ENCODE measurements around the gene ATP6V1A. TPM values are rescaled to one million over a fixed set of nuclear protein-coding genes. Genes with fewer than 3 reads are reported as not detected.

ATP6V1A gene
- polyA plus RNA-seq: 46.3 TPM
- long read RNA-seq, donor 1, full-length matches to known transcripts: 5 of 39 reads
- long read RNA-seq, donor 1, partial matches to known transcripts: 34 of 39 reads
- long read RNA-seq, donor 1, other reads (novel, unspliced or antisense): 0 of 39 reads
- long read RNA-seq, donor 2, full-length matches to known transcripts: 6 of 6 reads
- long read RNA-seq, donor 2, partial matches to known transcripts: 0 of 6 reads
- long read RNA-seq, donor 2, other reads (novel, unspliced or antisense): 0 of 6 reads
- long read RNA-seq, donor 3: 0 reads
- long read RNA-seq, donor 4: 0 reads
- long read RNA-seq, donor 5, full-length matches to known transcripts: 2 of 2 reads
- long read RNA-seq, donor 5, partial matches to known transcripts: 0 of 2 reads
- long read RNA-seq, donor 5, other reads (novel, unspliced or antisense): 0 of 2 reads
- long read RNA-seq, donor 6, full-length matches to known transcripts: 9 of 68 reads
- long read RNA-seq, donor 6, partial matches to known transcripts: 59 of 68 reads
- long read RNA-seq, donor 6, other reads (novel, unspliced or antisense): 0 of 68 reads
- long read RNA-seq, donor 7, full-length matches to known transcripts: 8 of 8 reads
- long read RNA-seq, donor 7, partial matches to known transcripts: 0 of 8 reads
- long read RNA-seq, donor 7, other reads (novel, unspliced or antisense): 0 of 8 reads
- long read RNA-seq, donor 8, full-length matches to known transcripts: 9 of 9 reads
- long read RNA-seq, donor 8, partial matches to known transcripts: 0 of 9 reads
- long read RNA-seq, donor 8, other reads (novel, unspliced or antisense): 0 of 9 reads
- long read RNA-seq, donor 9, full-length matches to known transcripts: 8 of 8 reads
- long read RNA-seq, donor 9, partial matches to known transcripts: 0 of 8 reads
- long read RNA-seq, donor 9, other reads (novel, unspliced or antisense): 0 of 8 reads
- long read RNA-seq, donor 10, full-length matches to known transcripts: 9 of 9 reads
- long read RNA-seq, donor 10, partial matches to known transcripts: 0 of 9 reads
- long read RNA-seq, donor 10, other reads (novel, unspliced or antisense): 0 of 9 reads
- long read RNA-seq, donor 11, full-length matches to known transcripts: 3 of 8 reads
- long read RNA-seq, donor 11, partial matches to known transcripts: 5 of 8 reads
- long read RNA-seq, donor 11, other reads (novel, unspliced or antisense): 0 of 8 reads

DNA sequence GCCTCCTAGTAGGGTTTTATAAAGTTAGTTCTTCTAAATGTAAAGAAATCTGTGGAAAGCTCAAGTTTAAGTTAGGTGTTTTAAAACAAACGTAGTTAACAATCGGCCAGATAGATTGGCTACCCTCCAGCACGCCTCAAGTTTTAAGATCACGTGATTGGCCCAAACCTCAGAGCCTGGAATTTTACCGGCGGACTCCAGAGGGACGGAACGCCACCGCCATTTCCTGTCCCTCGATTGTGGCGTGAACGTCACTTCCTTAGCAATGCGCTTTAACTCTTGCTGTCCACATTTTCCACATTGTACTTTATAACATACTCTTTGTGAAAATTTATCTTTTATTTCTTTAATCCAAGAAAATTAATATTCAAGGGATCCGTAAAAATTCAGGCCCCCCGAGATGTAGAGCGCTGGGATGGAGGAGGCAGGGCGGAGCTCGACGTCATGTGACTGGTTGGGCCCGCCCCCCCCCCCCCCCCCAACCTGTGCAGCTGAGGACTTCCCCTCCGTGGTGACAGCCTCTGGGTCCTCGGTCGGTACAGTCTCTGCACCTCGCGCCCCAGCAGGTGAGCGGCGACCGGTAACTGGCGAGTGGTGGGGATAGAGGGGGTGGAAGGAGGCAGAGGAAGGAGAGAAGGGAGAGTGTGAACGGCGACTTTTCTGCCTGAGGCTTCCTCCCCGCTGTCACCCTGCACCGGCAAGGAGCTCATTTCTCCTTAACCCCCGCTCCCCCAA, at the start of gene ATP6V1A:
TSS of gene ATP6V1A (plus strand) at position 488 of the 735 bp plus-strand sequence. CDS start 31,719 bp downstream, outside the sequence.
- H3K4me1 ChIP-seq (ENCODE audit: control insufficient read depth, insufficient read depth, low read length): peaks cover 17% of the 10 kb centered on the region
- H3K4me3 ChIP-seq (ENCODE audit: low read length): peak within 1 kb of the TSS; percentile 85
- peak within 1 kb of the TSS; percentile 100 for H3K27ac ChIP-seq (ENCODE audit: low read length)
- DNase-seq: peak; percentile 91 to 95
- no peaks in the 10 kb centered on the region for H3K36me3 ChIP-seq (ENCODE audit: control insufficient read depth, insufficient read depth, low read length)
- no peaks in the 10 kb centered on the region for H3K9me3 ChIP-seq (ENCODE audit: control insufficient read depth, low read depth, low read length)
- H3K27me3 ChIP-seq (ENCODE audit: control insufficient read depth, insufficient read depth, low read length): no peaks in the 10 kb centered on the region
- WGBS (ENCODE audit: insufficient coverage, low lambda C conversion rate): 0% methylated on average over 8 of the region's 34 CpGs

DNA sequence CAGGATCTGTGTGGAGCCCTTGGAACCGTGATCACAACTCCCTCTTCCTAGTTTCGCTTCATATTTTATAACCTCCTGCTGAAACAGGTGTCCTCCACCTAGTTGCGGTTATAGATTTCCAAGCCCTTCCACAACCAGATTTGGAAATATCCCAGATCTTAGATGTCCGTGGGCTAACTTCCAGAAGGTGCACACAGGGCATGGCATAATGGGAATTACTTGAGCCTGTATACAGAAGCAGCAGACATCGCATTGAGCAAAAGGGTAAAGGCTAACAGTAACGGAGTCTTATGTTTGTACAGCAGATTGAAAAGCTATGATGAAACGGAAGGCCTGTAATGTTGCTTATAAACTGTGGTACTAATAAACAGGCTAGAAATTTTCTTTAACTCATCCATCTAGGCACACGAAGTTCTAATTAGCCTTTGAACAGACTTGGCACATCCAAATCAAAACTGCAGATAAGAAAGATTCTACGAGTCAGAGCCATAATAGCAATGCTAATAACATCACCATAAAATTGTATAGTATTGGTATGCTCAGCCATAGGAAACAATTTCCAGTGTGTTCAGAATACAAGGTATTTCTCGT, 49.2 kb upstream of the ATP6V1A start:
- peaks cover 13% of the 10 kb centered on the region for H3K4me1 ChIP-seq (ENCODE audit: control insufficient read depth, insufficient read depth, low read length)
- H3K9me3 ChIP-seq (ENCODE audit: control insufficient read depth, low read depth, low read length): no peaks in the 10 kb centered on the region
- H3K36me3 ChIP-seq (ENCODE audit: control insufficient read depth, insufficient read depth, low read length): no peaks in the 10 kb centered on the region
- peak overlapping the region; percentile 53 for H3K4me3 ChIP-seq (ENCODE audit: low read length)
- peak; percentile 17 to 83 for DNase-seq
- 0% methylated on average over 4 of the region's 10 CpGs for WGBS (ENCODE audit: insufficient coverage, low lambda C conversion rate)
- peak overlapping the region; percentile 81 for H3K27ac ChIP-seq (ENCODE audit: low read length)
- no peaks in the 10 kb centered on the region for H3K27me3 ChIP-seq (ENCODE audit: control insufficient read depth, insufficient read depth, low read length)

DNA sequence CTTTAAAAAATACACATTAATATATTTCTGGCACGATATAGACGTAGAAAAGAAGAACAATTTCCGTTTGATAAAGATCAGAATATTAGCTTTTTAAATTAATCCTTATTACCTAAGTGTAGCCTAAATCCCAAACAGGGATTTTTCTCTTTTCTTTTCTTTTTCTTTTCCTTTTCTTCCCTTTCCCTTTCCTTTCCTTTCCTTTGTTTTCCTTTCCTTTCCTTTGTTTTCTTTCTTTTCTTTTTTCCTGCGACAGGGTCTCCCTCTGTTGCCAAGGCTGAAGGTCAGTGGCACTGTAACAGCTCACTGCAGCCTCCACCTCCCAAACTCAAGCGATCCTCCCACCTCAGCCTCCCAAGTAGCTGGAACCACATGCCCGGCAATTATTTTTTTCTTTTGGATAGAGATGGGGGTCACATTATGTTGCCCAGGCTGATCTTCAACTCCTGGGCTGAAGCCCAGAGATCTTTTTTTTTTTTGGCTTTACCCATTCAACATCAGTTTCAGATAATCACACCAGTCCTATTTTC, 48.6 kb upstream of the ATP6V1A start:
- Histone ChIP-seq H3K4me1 (ENCODE audit: control insufficient read depth, insufficient read depth, low read length) (peaks cover 11% of the 10 kb centered on the region), H3K27ac (ENCODE audit: low read length) (peak overlapping the region; percentile 81), H3K4me3 (ENCODE audit: low read length) (no peak overlapping the region), H3K36me3 (ENCODE audit: control insufficient read depth, insufficient read depth, low read length) (no peaks in the 10 kb centered on the region), H3K9me3 (ENCODE audit: control insufficient read depth, low read depth, low read length) (no peaks in the 10 kb centered on the region), H3K27me3 (ENCODE audit: control insufficient read depth, insufficient read depth, low read length) (no peaks in the 10 kb centered on the region)
- 77% methylated on average over 4 of the region's 6 CpGs for WGBS (ENCODE audit: insufficient coverage, low lambda C conversion rate)
- no peak for DNase-seq

DNA sequence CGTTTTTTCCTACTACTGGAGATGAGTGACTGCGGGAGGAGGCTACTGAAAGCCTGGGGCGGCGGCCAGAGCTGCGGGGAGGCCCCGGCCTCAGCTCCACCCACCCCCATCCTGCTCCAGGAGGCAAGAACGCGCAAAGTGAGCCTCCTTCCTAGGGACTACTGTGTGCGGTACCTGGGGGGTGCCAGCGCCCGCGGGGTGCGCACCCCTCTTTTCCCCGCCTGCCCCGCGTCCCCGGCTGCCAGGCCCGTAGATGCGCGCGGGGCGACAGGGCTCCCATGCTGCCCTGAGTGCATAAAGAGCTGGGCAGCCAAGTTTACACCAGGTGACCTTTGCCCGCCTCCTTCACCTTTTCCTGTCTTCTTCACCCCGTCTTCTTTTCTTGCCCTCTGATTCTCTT, 47.9 kb upstream of the ATP6V1A start:
- DNase-seq: peak; percentile 26 to 76
- no peaks in the 10 kb centered on the region for H3K36me3 ChIP-seq (ENCODE audit: control insufficient read depth, insufficient read depth, low read length)
- no CpG with 5 or more reads among the region's 24 CpGs for WGBS (ENCODE audit: insufficient coverage, low lambda C conversion rate)
- H3K27me3 ChIP-seq (ENCODE audit: control insufficient read depth, insufficient read depth, low read length): no peaks in the 10 kb centered on the region
- H3K27ac ChIP-seq (ENCODE audit: low read length): peak overlapping the region; percentile 81
- peaks cover 11% of the 10 kb centered on the region for H3K4me1 ChIP-seq (ENCODE audit: control insufficient read depth, insufficient read depth, low read length)
- peak overlapping the region; percentile 50 for H3K4me3 ChIP-seq (ENCODE audit: low read length)
- no peaks in the 10 kb centered on the region for H3K9me3 ChIP-seq (ENCODE audit: control insufficient read depth, low read depth, low read length)

DNA sequence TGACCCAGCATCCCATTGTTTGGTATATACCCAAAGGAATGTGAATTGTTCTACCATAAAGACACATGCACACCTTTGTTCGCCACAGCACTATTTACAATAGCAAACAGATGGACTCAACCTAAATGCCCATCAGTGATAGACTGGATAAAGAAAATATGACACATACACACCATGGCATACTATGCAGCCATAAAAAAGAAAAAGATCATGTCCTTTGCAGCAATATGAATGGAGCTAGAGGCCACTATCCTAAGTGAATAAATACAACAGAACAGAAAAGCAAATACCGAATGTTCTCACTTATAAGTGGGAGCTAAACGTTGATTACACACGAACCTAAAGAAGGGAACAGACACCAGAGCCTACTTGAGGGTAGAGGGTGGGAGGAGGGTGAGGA, 39.0 kb upstream of the ATP6V1A start:
- H3K27ac ChIP-seq (ENCODE audit: low read length): no peak overlapping the region
- no peaks in the 10 kb centered on the region for H3K36me3 ChIP-seq (ENCODE audit: control insufficient read depth, insufficient read depth, low read length)
- no peak overlapping the region for H3K4me3 ChIP-seq (ENCODE audit: low read length)
- 96% methylated on average over 3 of the region's 4 CpGs for WGBS (ENCODE audit: insufficient coverage, low lambda C conversion rate)
- no peaks in the 10 kb centered on the region for H3K4me1 ChIP-seq (ENCODE audit: control insufficient read depth, insufficient read depth, low read length)
- DNase-seq: no peak
- H3K9me3 ChIP-seq (ENCODE audit: control insufficient read depth, low read depth, low read length): no peaks in the 10 kb centered on the region
- H3K27me3 ChIP-seq (ENCODE audit: control insufficient read depth, insufficient read depth, low read length): no peaks in the 10 kb centered on the region

DNA sequence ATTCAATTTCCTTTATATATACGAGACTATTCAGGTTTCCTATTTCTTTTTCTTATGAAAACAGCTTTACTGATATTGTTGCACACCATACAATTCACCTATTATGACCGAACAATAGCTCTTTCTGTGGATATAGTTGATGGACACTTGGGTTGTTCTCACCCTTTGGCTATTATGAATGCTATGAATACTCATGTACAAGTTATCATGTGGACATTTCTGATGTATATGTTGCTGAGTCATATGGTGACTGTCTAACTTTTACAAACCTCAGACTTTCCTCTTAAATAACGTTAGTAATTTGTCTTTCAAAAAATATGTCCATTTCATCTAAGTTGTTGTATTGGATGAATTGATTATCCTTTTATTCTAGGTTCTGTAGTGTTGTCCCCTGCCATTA, 34.7 kb upstream of the ATP6V1A start:
- no peaks in the 10 kb centered on the region for H3K4me1 ChIP-seq (ENCODE audit: control insufficient read depth, insufficient read depth, low read length)
- no peak overlapping the region for H3K27ac ChIP-seq (ENCODE audit: low read length)
- H3K27me3 ChIP-seq (ENCODE audit: control insufficient read depth, insufficient read depth, low read length): no peaks in the 10 kb centered on the region
- H3K4me3 ChIP-seq (ENCODE audit: low read length): no peak overlapping the region
- DNase-seq: no peak
- H3K36me3 ChIP-seq (ENCODE audit: control insufficient read depth, insufficient read depth, low read length): no peaks in the 10 kb centered on the region
- WGBS (ENCODE audit: insufficient coverage, low lambda C conversion rate): 65% methylated on average over 2 of the region's 3 CpGs
- no peaks in the 10 kb centered on the region for H3K9me3 ChIP-seq (ENCODE audit: control insufficient read depth, low read depth, low read length)

DNA sequence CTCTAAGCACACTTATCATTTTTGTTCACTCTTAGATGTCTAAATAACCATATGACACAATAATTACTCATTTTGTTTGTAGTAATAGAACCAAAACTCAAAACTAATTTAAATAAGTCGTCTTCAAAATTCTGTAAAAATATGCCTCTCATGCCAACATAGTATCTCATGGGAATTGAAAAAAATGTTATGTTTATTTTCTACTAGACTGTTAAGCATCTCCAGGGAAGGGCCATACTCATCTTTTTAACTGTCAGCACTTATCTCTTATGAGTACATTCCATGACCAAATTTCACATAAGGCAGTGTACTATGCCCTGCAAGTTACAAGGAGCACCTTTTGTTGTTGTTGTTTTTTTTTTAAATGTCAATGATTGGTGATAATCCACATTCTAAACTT, 32.1 kb upstream of the ATP6V1A start:
- Histone ChIP-seq H3K4me1 (ENCODE audit: control insufficient read depth, insufficient read depth, low read length) (no peaks in the 10 kb centered on the region), H3K27me3 (ENCODE audit: control insufficient read depth, insufficient read depth, low read length) (no peaks in the 10 kb centered on the region), H3K4me3 (ENCODE audit: low read length) (no peak overlapping the region), H3K27ac (ENCODE audit: low read length) (no peak overlapping the region), H3K36me3 (ENCODE audit: control insufficient read depth, insufficient read depth, low read length) (peaks cover 6% of the 10 kb centered on the region), H3K9me3 (ENCODE audit: control insufficient read depth, low read depth, low read length) (no peaks in the 10 kb centered on the region)
- 60% methylated on average over 1 of the region's 1 CpG for WGBS (ENCODE audit: insufficient coverage, low lambda C conversion rate)
- no peak for DNase-seq

DNA sequence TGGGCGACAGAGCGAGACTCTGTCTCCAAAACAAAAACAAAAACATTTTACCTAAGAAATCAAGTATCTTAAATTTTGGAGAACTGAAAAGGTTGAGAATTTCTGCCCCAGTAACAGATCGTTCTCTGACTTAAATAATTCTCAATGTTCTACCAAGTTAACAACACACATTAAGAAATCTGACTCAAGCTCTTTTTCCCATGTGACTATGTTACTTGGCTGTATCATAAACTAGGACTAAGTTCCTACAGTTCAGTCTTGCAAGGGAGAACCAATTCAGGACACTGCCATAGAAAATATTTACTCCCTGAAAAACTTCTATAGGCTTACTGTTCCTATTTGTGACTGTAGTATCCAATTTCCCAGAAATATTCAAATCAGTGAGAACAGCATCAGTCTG, 29.5 kb upstream of the ATP6V1A start:
- Histone ChIP-seq H3K27me3 (ENCODE audit: control insufficient read depth, insufficient read depth, low read length) (no peaks in the 10 kb centered on the region), H3K9me3 (ENCODE audit: control insufficient read depth, low read depth, low read length) (no peaks in the 10 kb centered on the region), H3K4me1 (ENCODE audit: control insufficient read depth, insufficient read depth, low read length) (no peaks in the 10 kb centered on the region), H3K4me3 (ENCODE audit: low read length) (no peak overlapping the region), H3K27ac (ENCODE audit: low read length) (no peak overlapping the region), H3K36me3 (ENCODE audit: control insufficient read depth, insufficient read depth, low read length) (peaks cover 24% of the 10 kb centered on the region)
- no peak for DNase-seq
- no CpG with 5 or more reads among the region's 3 CpGs for WGBS (ENCODE audit: insufficient coverage, low lambda C conversion rate)

DNA sequence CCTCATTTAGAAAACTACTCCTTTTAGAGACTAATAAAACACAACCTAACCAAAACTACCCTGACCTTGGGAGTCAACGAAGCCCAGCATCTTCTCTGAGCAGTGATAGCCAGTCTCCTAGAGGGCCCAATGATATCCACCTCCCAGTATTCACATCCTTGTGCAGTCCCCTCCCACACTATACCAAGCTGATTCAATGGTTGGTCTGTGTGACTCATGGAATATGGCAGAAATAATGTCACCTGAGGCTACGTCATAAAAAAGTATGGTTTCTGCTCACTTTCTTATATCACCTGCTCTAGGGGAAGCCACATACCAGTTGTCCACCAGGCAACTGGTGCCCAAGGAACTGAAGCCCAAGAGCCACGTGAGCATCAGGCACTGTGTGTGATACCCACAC, 29.0 kb upstream of the ATP6V1A start:
- Histone ChIP-seq H3K27ac (ENCODE audit: low read length) (no peak overlapping the region), H3K27me3 (ENCODE audit: control insufficient read depth, insufficient read depth, low read length) (no peaks in the 10 kb centered on the region), H3K4me1 (ENCODE audit: control insufficient read depth, insufficient read depth, low read length) (no peaks in the 10 kb centered on the region), H3K4me3 (ENCODE audit: low read length) (no peak overlapping the region), H3K36me3 (ENCODE audit: control insufficient read depth, insufficient read depth, low read length) (peaks cover 26% of the 10 kb centered on the region), H3K9me3 (ENCODE audit: control insufficient read depth, low read depth, low read length) (no peaks in the 10 kb centered on the region)
- DNase-seq: no peak
- WGBS (ENCODE audit: insufficient coverage, low lambda C conversion rate): no CpG with 5 or more reads among the region's 3 CpGs
